Measurements from ENCODE around the gene UNC5CL.

DNA sequence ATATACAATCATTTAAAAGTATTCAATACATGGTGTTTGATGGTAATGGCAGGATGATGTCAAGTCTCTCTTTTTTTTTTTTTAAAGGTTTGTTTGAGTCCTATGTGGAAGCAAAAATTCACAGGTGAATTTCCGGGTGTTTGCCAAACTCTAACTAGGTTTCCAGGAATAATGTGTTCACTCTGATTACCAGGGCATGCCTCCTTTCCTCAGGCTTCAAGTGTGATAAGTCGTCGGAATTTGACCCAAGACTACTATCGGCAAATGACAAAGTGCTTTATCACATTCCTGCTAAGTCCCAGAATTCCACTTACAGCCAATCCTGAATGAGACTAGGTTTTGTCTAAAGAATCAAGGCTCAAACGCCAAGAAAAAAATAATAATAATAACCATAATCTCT is 25.8 kb upstream of the UNC5CL start:
- TF ChIP-seq POLR2A (IDR thresholded peaks at IDR 0.05) = no peak
- TF ChIP-seq, protein P1, sequence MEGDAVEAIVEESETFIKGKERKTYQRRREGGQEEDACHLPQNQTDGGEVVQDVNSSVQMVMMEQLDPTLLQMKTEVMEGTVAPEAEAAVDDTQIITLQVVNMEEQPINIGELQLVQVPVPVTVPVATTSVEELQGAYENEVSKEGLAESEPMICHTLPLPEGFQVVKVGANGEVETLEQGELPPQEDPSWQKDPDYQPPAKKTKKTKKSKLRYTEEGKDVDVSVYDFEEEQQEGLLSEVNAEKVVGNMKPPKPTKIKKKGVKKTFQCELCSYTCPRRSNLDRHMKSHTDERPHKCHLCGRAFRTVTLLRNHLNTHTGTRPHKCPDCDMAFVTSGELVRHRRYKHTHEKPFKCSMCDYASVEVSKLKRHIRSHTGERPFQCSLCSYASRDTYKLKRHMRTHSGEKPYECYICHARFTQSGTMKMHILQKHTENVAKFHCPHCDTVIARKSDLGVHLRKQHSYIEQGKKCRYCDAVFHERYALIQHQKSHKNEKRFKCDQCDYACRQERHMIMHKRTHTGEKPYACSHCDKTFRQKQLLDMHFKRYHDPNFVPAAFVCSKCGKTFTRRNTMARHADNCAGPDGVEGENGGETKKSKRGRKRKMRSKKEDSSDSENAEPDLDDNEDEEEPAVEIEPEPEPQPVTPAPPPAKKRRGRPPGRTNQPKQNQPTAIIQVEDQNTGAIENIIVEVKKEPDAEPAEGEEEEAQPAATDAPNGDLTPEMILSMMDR (IDR thresholded peaks at IDR 0.05) = no peak

All from upper lobe of left lung (tissue), 4 donors.